K562 (cell line): Measurements from ENCODE around the gene TMEM167B. TPM values are rescaled to one million over a fixed set of nuclear protein-coding genes. Genes with fewer than 3 reads are reported as not detected.

Experiments used
- ADNP ChIP-seq: fragments of 200-800 bp; sonication (Bioruptor generic); IDR thresholded peaks from 2 replicates; pipeline ENCODE4 v1.6.1; 2016; ENCODE audit warnings: missing genetic modification characterization, missing compliant biosample characterization
- BCLAF1 ChIP-seq, 2 experiments: fragments of 450-650 bp in 1 of 2; IDR thresholded peaks; 2 replicates each; pipeline ENCODE4 v1.6.1; 2011 to 2017; ENCODE audit warnings: low read depth in 2 of 2, antibody characterized with exemption in 1 of 2, borderline replicate concordance in 1 of 2, low read length in 1 of 2, mild to moderate bottlenecking in 1 of 2, mixed read lengths in 1 of 2; ENCODE audit not compliant: control insufficient read depth in 1 of 2
- BRF2 ChIP-seq: IDR thresholded peaks from 3 replicates; pipeline ENCODE4 v1.6.1; 2011; ENCODE audit warnings: borderline replicate concordance, mild to moderate bottlenecking; ENCODE audit not compliant: insufficient read length, insufficient read depth
- CGGBP1 ChIP-seq: fragments of 250-450 bp; sonication (Bioruptor Pico); IDR thresholded peaks from 2 replicates; pipeline ENCODE4 v1.9.0; 2021; ENCODE audit warnings: mild to moderate bottlenecking
- CTCFL ChIP-seq: IDR thresholded peaks from 2 replicates; pipeline ENCODE4 v1.6.1; 2011; ENCODE audit warnings: borderline replicate concordance, low read depth, mild to moderate bottlenecking, moderate library complexity, low read length; ENCODE audit not compliant: insufficient read depth, poor library complexity, severe bottlenecking
- CXXC5 ChIP-seq: fragments of 250-450 bp; sonication (Bioruptor Pico); IDR thresholded peaks from 2 replicates; pipeline ENCODE4 v1.8.0; 2022; ENCODE audit warnings: inconsistent platforms, mild to moderate bottlenecking, moderate library complexity
- GTF2F1 ChIP-seq: IDR thresholded peaks from 2 replicates; pipeline ENCODE4 v1.6.1; 2011; ENCODE audit warnings: low read depth, low read length, improper control_type of control experiment
- HMGXB4 ChIP-seq: sonication (generic); formaldehyde crosslinking; IDR thresholded peaks from 2 replicates; pipeline ENCODE4 v1.8.1; 2023; ENCODE audit warnings: mild to moderate bottlenecking, missing genetic modification reagents
- MCM2 ChIP-seq: fragments of 450-650 bp; IDR thresholded peaks from 2 replicates; pipeline ENCODE4 v1.6.1; 2017; ENCODE audit warnings: low read depth, mild to moderate bottlenecking
- PTTG1 ChIP-seq: fragments of 450-650 bp; IDR thresholded peaks from 2 replicates; pipeline ENCODE4 v1.6.1; 2016; ENCODE audit warnings: low read depth, mild to moderate bottlenecking, missing genetic modification characterization, missing compliant biosample characterization
- SIN3A ChIP-seq, 2 experiments: fragments of 150-350 bp in 1 of 2; IDR thresholded peaks; 2 replicates each; pipeline ENCODE4 v1.6.1; 2011 to 2016; ENCODE audit warnings: borderline replicate concordance in 2 of 2, low read depth in 2 of 2, low read length in 2 of 2, mild to moderate bottlenecking in 2 of 2, moderate library complexity in 2 of 2; ENCODE audit not compliant: control insufficient read depth in 1 of 2
- TEAD2 ChIP-seq: fragments of 450-650 bp; IDR thresholded peaks from 2 replicates; pipeline ENCODE4 v1.6.1; 2016; ENCODE audit warnings: missing genetic modification characterization, control low read depth, missing compliant biosample characterization
- ZNF212 ChIP-seq: fragments of 450-650 bp; formaldehyde crosslinking; IDR thresholded peaks from 2 replicates; pipeline ENCODE4 v1.4.0; 2020; ENCODE audit warnings: mild to moderate bottlenecking
- ZNF263 ChIP-seq: sonication (generic); formaldehyde crosslinking; IDR thresholded peaks from 2 replicates; pipeline ENCODE4 v1.8.0; 2022; ENCODE audit warnings: mild to moderate bottlenecking, missing genetic modification reagents, borderline replicate concordance
- ZNF589 ChIP-seq: fragments of 200-800 bp; sonication (Bioruptor generic); IDR thresholded peaks from 2 replicates; pipeline ENCODE4 v1.6.1; 2016; ENCODE audit warnings: low read depth, missing genetic modification characterization, missing compliant biosample characterization
- ZNF707 ChIP-seq: fragments of 250-450 bp; sonication (Bioruptor Pico); conservative IDR thresholded peaks from 2 replicates; pipeline ENCODE4 v1.8.0; 2022; ENCODE audit warnings: inconsistent platforms, mild to moderate bottlenecking, moderate library complexity
- ZNF766 ChIP-seq: fragments of 200-800 bp; sonication (Bioruptor generic); conservative IDR thresholded peaks from 2 replicates; pipeline ENCODE4 v1.6.1; 2016; ENCODE audit warnings: missing genetic modification characterization, missing compliant biosample characterization
- polyA plus RNA-seq, 8 experiments: library from polyadenylated mRNA; depleted of rRNA in 4 of 8; stranded (reverse) in 5 of 8; unstranded in 3 of 8; fragments of >200 nt; fragmentation: Nextera tagmentation in 2 of 8; fragmentation: Illumina TruSeq in 1 of 8; extraction: Ambion mirVana in 2 of 8; extraction: Trizol in 1 of 8; gene quantifications; 2 replicates each; pipeline versions ENCODE4 v1.2.1 to v1.2.3, GENCODE V29; 2011 to 2014; ENCODE audit warnings: inconsistent platforms in 1 of 8, missing spikeins in 1 of 8
- total RNA-seq, 7 experiments: library from RNA; depleted of rRNA in 6 of 7; stranded (reverse); fragments of >200 nt in 6 of 7; fragmentation: Illumina TruSeq in 2 of 7; extraction: Trizol in 2 of 7; gene quantifications; 2 replicates each; pipeline versions ENCODE4 v1.2.1 to v1.2.3, GENCODE V29; 2011 to 2021; ENCODE audit warnings: low replicate concordance in 1 of 7

TMEM167B gene
- total and polyA plus RNA-seq, 9 of the 15 experiments (the other 6 are each of a cell fraction or from before 2014, with no cell fraction given), result 17.2 to 36.4 (median 32.2) TPM

GRCh38 chr1:109112652-109113285 is 22.2 kb downstream of the TMEM167B start (continued):
- TF ChIP-seq HMGXB4 (CRISPR knock-in tag), result no peak
- no peak for TF ChIP-seq MCM2
- no peak for TF ChIP-seq PTTG1 (tag)
- 0 out of 2 replicates have a peak, but pooled peaks have one; percentile 50 for TF ChIP-seq ZNF766 (CRISPR knock-in tag)
- TF ChIP-seq CTCFL, result peak; percentile 86
- peak in 1 of 2 experiments; percentile 15; a peak in 1 of 4 replicates for TF ChIP-seq SIN3A (IDR thresholded peaks at IDR 0.05; ENCODE audit: borderline replicate concordance in 2 of 2, control insufficient read depth in 1 of 2, low read depth in 2 of 2, low read length in 2 of 2)
- TF ChIP-seq GTF2F1, result no peak
- peak; percentile 43; the same call in 1 of the 2 replicates for TF ChIP-seq ZNF263
- TF ChIP-seq ZNF589 (CRISPR knock-in tag), result no peak
- peak; percentile 57; the same call in 1 of the 2 replicates for TF ChIP-seq ADNP
- TF ChIP-seq CXXC5 (CRISPR knock-in tag), result peak; percentile 34; the same call in 1 of the 2 replicates
- TF ChIP-seq BCLAF1 (IDR thresholded peaks at IDR 0.05; ENCODE audit: borderline replicate concordance in 1 of 2, control insufficient read depth in 1 of 2, low read depth in 2 of 2, low read length in 1 of 2), result 0 out of 4 replicates have a peak, but pooled peaks of 1 of the 2 experiments have one; percentile 60
- no peak for TF ChIP-seq ZNF212 (CRISPR knock-in tag)
- no peak for TF ChIP-seq CGGBP1 (CRISPR knock-in tag)
- TF ChIP-seq BRF2, result no peak
- 0 out of 2 replicates have a peak, but pooled peaks have one; percentile 24 for TF ChIP-seq TEAD2 (tag)
- TF ChIP-seq ZNF707 (CRISPR knock-in tag), result no peak
